ENCODE measurements around the gene AP2B1. TPM values are rescaled to one million over a fixed set of nuclear protein-coding genes. Genes with fewer than 3 reads are reported as not detected.

The AP2B1 gene
- total RNA-seq, 6 donors from 2014 or later: 52.7 to 140 (median 101) TPM

- DNase-seq: no peak
- H3K9me3 ChIP-seq: no peaks in the 10 kb centered on the region
- WGBS, 2 donors: 70 to 100% methylated on average over 1 of the region's 1 CpG
- no peaks in the 10 kb centered on the region for H3K27me3 ChIP-seq
- no peak within 1 kb of the TSS for H3K4me3 ChIP-seq
- no peak for ATAC-seq (ENCODE audit: low FRiP score in 2 of 2)
- no peaks in the 10 kb centered on the region for H3K36me3 ChIP-seq
- H3K27ac ChIP-seq: no peak within 1 kb of the TSS
- TF ChIP-seq, protein P1, sequence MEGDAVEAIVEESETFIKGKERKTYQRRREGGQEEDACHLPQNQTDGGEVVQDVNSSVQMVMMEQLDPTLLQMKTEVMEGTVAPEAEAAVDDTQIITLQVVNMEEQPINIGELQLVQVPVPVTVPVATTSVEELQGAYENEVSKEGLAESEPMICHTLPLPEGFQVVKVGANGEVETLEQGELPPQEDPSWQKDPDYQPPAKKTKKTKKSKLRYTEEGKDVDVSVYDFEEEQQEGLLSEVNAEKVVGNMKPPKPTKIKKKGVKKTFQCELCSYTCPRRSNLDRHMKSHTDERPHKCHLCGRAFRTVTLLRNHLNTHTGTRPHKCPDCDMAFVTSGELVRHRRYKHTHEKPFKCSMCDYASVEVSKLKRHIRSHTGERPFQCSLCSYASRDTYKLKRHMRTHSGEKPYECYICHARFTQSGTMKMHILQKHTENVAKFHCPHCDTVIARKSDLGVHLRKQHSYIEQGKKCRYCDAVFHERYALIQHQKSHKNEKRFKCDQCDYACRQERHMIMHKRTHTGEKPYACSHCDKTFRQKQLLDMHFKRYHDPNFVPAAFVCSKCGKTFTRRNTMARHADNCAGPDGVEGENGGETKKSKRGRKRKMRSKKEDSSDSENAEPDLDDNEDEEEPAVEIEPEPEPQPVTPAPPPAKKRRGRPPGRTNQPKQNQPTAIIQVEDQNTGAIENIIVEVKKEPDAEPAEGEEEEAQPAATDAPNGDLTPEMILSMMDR (IDR thresholded peaks at IDR 0.05): no peak
- no peak for TF ChIP-seq EP300 (IDR thresholded peaks at IDR 0.05)
- no peak for TF ChIP-seq POLR2A (IDR thresholded peaks at IDR 0.05)
- H3K4me1 ChIP-seq: peaks cover 9 to 18% (median 13%) of the 10 kb centered on the region in 4 donors
These were observed 173.5 kb downstream of the AP2B1 start, which contains the start of gene C17orf50 for GRCh38 chr17:35760587-35760986. TSS of gene C17orf50 (plus strand) at chr17:35760887. CDS start at chr17:35760942, 55 bp downstream.

GRCh38 chr17:35761601-35762000 is 174.5 kb downstream of the AP2B1 start:
- Histone ChIP-seq H3K36me3 (no peaks in the 10 kb centered on the region), H3K9me3 (no peaks in the 10 kb centered on the region), H3K27ac (no peak overlapping the region), H3K4me1 (peaks cover 9 to 18% (median 13%) of the 10 kb centered on the region in 4 donors), H3K4me3 (no peak overlapping the region), H3K27me3 (no peaks in the 10 kb centered on the region)
- ATAC-seq (ENCODE audit: low FRiP score in 2 of 2) (no peak), DNase-seq (no peak)
- TF ChIP-seq, protein P1 (IDR thresholded peaks at IDR 0.05): no peak
- TF ChIP-seq EP300 (IDR thresholded peaks at IDR 0.05) (no peak), POLR2A (IDR thresholded peaks at IDR 0.05) (no peak), POLR2AphosphoS5 (IDR thresholded peaks at IDR 0.05) (no peak)
- 78 to 85% methylated on average over 5 of the region's 5 CpGs for WGBS, 2 donors

GRCh38 chr17:35763767-35764122 is 176.6 kb downstream of the AP2B1 start:
- Histone ChIP-seq H3K27me3 (no peaks in the 10 kb centered on the region), H3K36me3 (no peaks in the 10 kb centered on the region), H3K27ac (peak overlapping the region in 1 of 4 donors; percentile 65), H3K9me3 (no peaks in the 10 kb centered on the region), H3K4me3 (peak overlapping the region in 2 of 4 donors; percentile 54 to 62), H3K4me1 (peaks cover 9 to 18% (median 13%) of the 10 kb centered on the region in 4 donors)
- DNase-seq (no peak), ATAC-seq (ENCODE audit: low FRiP score in 2 of 2) (no peak)
- no peak for TF ChIP-seq POLR2A (IDR thresholded peaks at IDR 0.05)
- TF ChIP-seq, protein P1 (IDR thresholded peaks at IDR 0.05): no peak
- TF ChIP-seq EP300 (IDR thresholded peaks at IDR 0.05): no peak
- no peak for TF ChIP-seq POLR2AphosphoS5 (IDR thresholded peaks at IDR 0.05)
- 30 to 33% methylated on average over 17 of the region's 17 CpGs for WGBS, 2 donors

DNA sequence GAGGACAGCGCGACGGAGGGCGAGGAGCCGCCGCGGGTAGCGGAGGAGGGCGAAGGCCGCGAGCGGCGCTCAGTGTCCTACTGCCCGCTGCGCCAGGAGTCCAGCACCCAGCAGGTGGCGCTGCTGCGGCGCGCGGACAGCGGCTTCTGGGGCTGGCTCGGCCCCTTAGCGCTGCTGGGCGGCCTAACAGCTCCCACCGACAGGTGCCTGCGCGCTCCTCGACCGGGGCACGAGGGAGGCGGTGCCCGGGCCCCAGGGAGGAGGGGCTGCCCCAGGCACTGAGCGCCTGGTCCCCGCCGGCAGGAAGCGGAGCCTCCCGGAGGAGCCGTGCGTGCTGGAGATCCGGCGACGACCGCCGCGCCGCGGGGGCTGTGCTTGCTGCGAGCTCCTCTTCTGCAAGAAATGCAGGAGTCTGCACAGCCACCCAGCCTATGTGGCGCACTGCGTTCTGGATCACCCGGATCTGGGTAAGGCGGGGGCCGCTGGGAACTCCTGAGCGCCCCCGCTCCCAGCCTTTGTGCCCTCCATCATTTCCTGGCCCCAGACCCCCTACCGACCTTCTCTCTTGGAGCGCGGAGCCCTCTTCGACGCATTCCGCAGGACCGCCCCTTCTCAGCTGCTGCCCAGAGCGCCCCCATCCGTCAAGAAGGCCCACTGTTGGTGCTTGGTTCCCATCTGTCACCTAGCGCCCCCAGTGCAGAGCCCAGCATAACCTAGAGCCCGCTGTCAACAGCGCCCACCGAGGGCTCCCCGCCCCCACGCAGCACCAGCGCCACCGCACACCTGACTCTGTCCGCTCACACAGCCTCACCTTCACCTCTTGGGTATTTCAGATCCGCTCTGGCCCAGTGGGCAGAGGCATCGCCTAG is 177.2 kb downstream of the AP2B1 start:
- Histone ChIP-seq H3K27ac (peak overlapping the region in 2 of 4 donors; percentile 1 to 65), H3K36me3 (no peaks in the 10 kb centered on the region), H3K4me3 (peak overlapping the region; percentile 36 to 62 (median 51)), H3K27me3 (no peaks in the 10 kb centered on the region), H3K4me1 (peaks cover 9 to 18% (median 13%) of the 10 kb centered on the region in 4 donors), H3K9me3 (no peaks in the 10 kb centered on the region)
- TF ChIP-seq POLR2A (IDR thresholded peaks at IDR 0.05): peak in 1 of 4 donors; percentile 40
- TF ChIP-seq, protein P1 (IDR thresholded peaks at IDR 0.05): peak; percentile 93 to 100 (median 99)
- TF ChIP-seq POLR2AphosphoS5 (IDR thresholded peaks at IDR 0.05): peak; percentile 37 to 59
- TF ChIP-seq EP300 (IDR thresholded peaks at IDR 0.05): no peak
- ATAC-seq (ENCODE audit: low FRiP score in 2 of 2) (peak; percentile 94 to 98), DNase-seq (peak; percentile 91 to 98)
- WGBS, 2 donors: 5 to 8% methylated on average over 36 to 56 of the region's 75 CpGs
